ENCODE data around the gene KRT9.

DNA sequence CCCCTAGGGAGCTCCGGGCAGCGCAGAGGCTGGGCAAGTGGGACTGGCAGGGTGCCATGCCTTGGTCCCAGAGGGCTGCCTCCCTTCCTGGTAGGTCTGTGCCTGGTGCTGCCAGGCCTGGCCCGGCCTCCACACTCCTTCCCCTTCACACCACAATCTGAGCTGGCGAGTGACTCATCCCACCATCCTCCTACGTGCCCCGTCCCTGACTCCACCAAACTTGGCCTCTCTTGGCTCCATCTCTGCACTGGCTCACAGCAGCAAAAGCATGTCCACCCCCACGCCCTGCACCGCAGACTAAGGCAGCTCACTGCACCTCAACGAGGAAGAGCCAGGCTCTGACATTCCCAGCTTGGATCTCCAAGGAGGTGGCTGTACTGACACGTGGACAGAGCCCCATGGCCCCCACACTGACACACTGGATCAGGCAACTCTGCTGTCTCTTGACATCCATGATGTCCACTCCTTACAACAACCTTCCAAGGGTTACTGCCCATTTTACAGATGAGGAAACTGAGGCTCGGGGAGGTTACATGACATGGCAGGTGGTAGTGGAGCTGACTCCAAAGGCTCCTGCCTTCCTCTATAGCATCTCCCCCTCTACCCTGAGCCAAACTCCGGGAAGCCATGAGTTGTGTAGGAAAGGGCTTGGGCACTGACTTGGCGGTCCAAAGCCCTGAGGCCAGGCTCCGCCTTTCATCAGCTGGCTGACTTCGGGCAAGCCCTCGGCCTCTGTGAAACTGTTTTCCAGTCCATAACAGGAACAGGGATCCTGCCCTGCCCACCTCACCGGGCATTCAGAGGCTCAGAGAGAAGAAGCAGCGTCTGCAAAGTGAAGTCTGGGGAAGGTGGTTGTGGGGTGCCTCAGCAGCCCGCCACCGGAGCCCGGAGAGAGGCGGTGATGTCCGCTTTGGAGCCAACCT is 23.7 kb downstream of the KRT9 start:
- no peak for TF ChIP-seq POLR2A (IDR thresholded peaks at IDR 0.05; ENCODE audit: low read depth, low read length)
- no peak for TF ChIP-seq POLR2AphosphoS5 (IDR thresholded peaks at IDR 0.05; ENCODE audit: low read depth, low read length)

Data from GM12892 (cell line).